Neural progenitor cell (in vitro differentiated cells): ENCODE results near the gene ACOXL. TPM values are rescaled to one million over a fixed set of nuclear protein-coding genes. Genes with fewer than 3 reads are reported as not detected.
A peak's percentile ranks its signal among the peaks of the same experiment; 100 is the strongest.

ENCODE experiments used
- DNase-seq: peaks from one replicate; pipeline ENCODE4 v3.0.0-alpha.2; 2016; ENCODE audit warnings: low spot score
- H2AFZ ChIP-seq: fragments of 200-600 bp; sonication (generic); replicated peaks from 2 replicates; pipeline ENCODE4 v1.6.1; 2016; ENCODE audit warnings: antibody characterized with exemption
- H3F3A ChIP-seq: fragments of 200-600 bp; sonication (generic); 2 replicates; pipeline ENCODE4 v1.6.1; 2016; ENCODE audit warnings: antibody characterized with exemption, low read depth
- H3K27ac ChIP-seq: fragments of 200-600 bp; sonication (generic); 2 replicates; pipeline ENCODE4 v1.5.1; 2016; ENCODE audit warnings: mild to moderate bottlenecking
- H3K27me3 ChIP-seq: fragments of 200-600 bp; sonication (generic); 2 replicates; pipeline ENCODE4 v1.6.1; 2016; ENCODE audit warnings: mild to moderate bottlenecking, moderate library complexity
- H3K36me3 ChIP-seq: fragments of 200-600 bp; sonication (generic); 2 replicates; pipeline ENCODE4 v1.5.1; 2016
- H3K4me1 ChIP-seq: fragments of 200-600 bp; sonication (generic); 2 replicates; pipeline ENCODE4 v1.6.1; 2016; ENCODE audit warnings: mixed run types
- H3K4me2 ChIP-seq: fragments of 200-600 bp; sonication (generic); 2 replicates; pipeline ENCODE4 v1.6.1; 2016
- H3K4me3 ChIP-seq: fragments of 200-600 bp; sonication (generic); 2 replicates; pipeline ENCODE4 v1.5.1; 2016
- H3K79me2 ChIP-seq: fragments of 200-600 bp; sonication (generic); 2 replicates; pipeline ENCODE4 v1.6.1; 2016; ENCODE audit warnings: low read depth
- H3K9ac ChIP-seq: fragments of 200-600 bp; sonication (generic); 2 replicates; pipeline ENCODE4 v1.6.1; 2016
- H3K9me3 ChIP-seq: fragments of 200-600 bp; sonication (generic); 2 replicates; pipeline ENCODE4 v1.5.1; 2016; ENCODE audit warnings: low read depth
- H4K20me1 ChIP-seq: fragments of 200-600 bp; sonication (generic); 2 replicates; pipeline ENCODE4 v1.6.1; 2016; ENCODE audit warnings: low read depth
- H3K27ac Mint-ChIP-seq: 3 replicates; pipeline ENCODE4 v1.8.0; 2021; ENCODE audit warnings: mixed read lengths
- H3K27me3 Mint-ChIP-seq: 2 replicates; pipeline ENCODE4 v1.8.0; 2022; ENCODE audit warnings: low read depth, mild to moderate bottlenecking, inconsistent platforms, moderate library complexity, mixed read lengths; ENCODE audit not compliant: insufficient read depth
- H3K36me3 Mint-ChIP-seq: 3 replicates; pipeline ENCODE4 v1.8.0; 2021; ENCODE audit warnings: mixed read lengths
- H3K4me1 Mint-ChIP-seq: 3 replicates; pipeline ENCODE4 v1.8.0; 2021; ENCODE audit warnings: mixed read lengths
- H3K4me3 Mint-ChIP-seq: 3 replicates; pipeline ENCODE4 v1.8.0; 2021; ENCODE audit warnings: mild to moderate bottlenecking, moderate library complexity, mixed read lengths
- H3K9me3 Mint-ChIP-seq: 3 replicates; pipeline ENCODE4 v1.8.0; 2020; ENCODE audit warnings: mixed read lengths
- CTCF ChIP-seq: fragments of 200-600 bp; sonication (generic); IDR thresholded peaks from 2 replicates; pipeline ENCODE4 v1.5.1; 2017; ENCODE audit warnings: antibody characterized with exemption, mild to moderate bottlenecking
- EZH2 ChIP-seq: fragments of 200-600 bp; sonication (generic); IDR thresholded peaks from 2 replicates; pipeline ENCODE4 v1.6.1; 2017; ENCODE audit warnings: antibody characterized with exemption, mild to moderate bottlenecking, moderate library complexity
- EZH2phosphoT487 ChIP-seq: fragments of 200-600 bp; sonication (generic); IDR thresholded peaks from 2 replicates; pipeline ENCODE4 v1.6.1; 2017; ENCODE audit warnings: antibody characterized with exemption
- total RNA-seq: library from RNA; depleted of rRNA; stranded (reverse); fragments of >200 nt; gene quantifications from 2 replicates; pipeline ENCODE4 v1.2.3, GENCODE V29; 2015; ENCODE audit warnings: low replicate concordance

The ACOXL gene
- total RNA-seq, 1 donor from 2014 or later, result 2.9 TPM

- Histone ChIP-seq H4K20me1 (no peaks in the 10 kb centered on the region), H3K4me2 (no peak overlapping the region), H3K27ac (no peak overlapping the region), H3K36me3 (no peaks in the 10 kb centered on the region), H3K9me3 (no peaks in the 10 kb centered on the region), H3K9ac (no peak overlapping the region), H3K4me3 (no peak overlapping the region), H3K4me1 (peaks cover 12% of the 10 kb centered on the region), H3K79me2 (no peaks in the 10 kb centered on the region), H3K27me3 (no peaks in the 10 kb centered on the region), H3F3A (no peaks in the 10 kb centered on the region), H2AFZ (no peak overlapping the region)
- H3K4me3 Mint-ChIP-seq, result no peak overlapping the region
- H3K4me1 Mint-ChIP-seq, result peaks cover 32% of the 10 kb centered on the region
- no peak for DNase-seq
- H3K9me3 Mint-ChIP-seq, result no peaks in the 10 kb centered on the region
- H3K27ac Mint-ChIP-seq, result no peak overlapping the region
- peaks cover 2% of the 10 kb centered on the region for H3K27me3 Mint-ChIP-seq
- no peaks in the 10 kb centered on the region for H3K36me3 Mint-ChIP-seq
- TF ChIP-seq CTCF, result no peak
- TF ChIP-seq EZH2phosphoT487, result no peak
These were observed 307.4 kb downstream of the ACOXL start for GRCh38 chr2:111039628-111040383.

GRCh38 chr2:111041398-111042202 lies 309.2 kb downstream of the ACOXL start:
- H3K27me3 ChIP-seq, result no peaks in the 10 kb centered on the region
- H3K9ac ChIP-seq, result no peak overlapping the region
- H4K20me1 ChIP-seq, result no peaks in the 10 kb centered on the region
- no peak overlapping the region for H3K4me3 ChIP-seq
- peaks cover 12% of the 10 kb centered on the region for H3K4me1 ChIP-seq
- Mint-ChIP-seq H3K27me3 (peaks cover 2% of the 10 kb centered on the region), H3K4me3 (no peak overlapping the region), H3K27ac (peak overlapping the region; percentile 80), H3K36me3 (no peaks in the 10 kb centered on the region), H3K9me3 (no peaks in the 10 kb centered on the region), H3K4me1 (peaks cover 32% of the 10 kb centered on the region)
- TF ChIP-seq EZH2 (no peak), EZH2phosphoT487 (no peak), CTCF (no peak)
- H3K9me3 ChIP-seq, result no peaks in the 10 kb centered on the region
- no peak overlapping the region for H3K4me2 ChIP-seq
- H3K79me2 ChIP-seq, result no peaks in the 10 kb centered on the region
- H3F3A ChIP-seq, result no peaks in the 10 kb centered on the region
- peak; percentile 35 for DNase-seq
- no peaks in the 10 kb centered on the region for H3K36me3 ChIP-seq
- peak overlapping the region; percentile 28 for H2AFZ ChIP-seq
- H3K27ac ChIP-seq, result no peak overlapping the region

GRCh38 chr2:111042261-111042660 lies 309.9 kb downstream of the ACOXL start:
- Histone ChIP-seq H3K27me3 (no peaks in the 10 kb centered on the region), H2AFZ (no peak overlapping the region), H3K36me3 (no peaks in the 10 kb centered on the region), H3K9me3 (no peaks in the 10 kb centered on the region), H3K4me2 (no peak overlapping the region), H3K4me1 (peaks cover 12% of the 10 kb centered on the region), H4K20me1 (no peaks in the 10 kb centered on the region), H3K9ac (no peak overlapping the region), H3F3A (no peaks in the 10 kb centered on the region), H3K79me2 (no peaks in the 10 kb centered on the region), H3K4me3 (no peak overlapping the region), H3K27ac (no peak overlapping the region)
- Mint-ChIP-seq H3K27me3 (peaks cover 2% of the 10 kb centered on the region), H3K27ac (peak overlapping the region; percentile 24), H3K36me3 (no peaks in the 10 kb centered on the region), H3K4me1 (peaks cover 32% of the 10 kb centered on the region), H3K4me3 (no peak overlapping the region), H3K9me3 (no peaks in the 10 kb centered on the region)
- DNase-seq, result no peak
- no peak for TF ChIP-seq CTCF
- TF ChIP-seq EZH2phosphoT487, result no peak
- no peak for TF ChIP-seq EZH2
